A549 (cell line): Measurements from ENCODE around the gene ANKRD33.

Experiments
- MAZ ChIP-seq: fragments of 150-350 bp; IDR thresholded peaks from 2 replicates; pipeline ENCODE4 v1.6.1; 2014; ENCODE audit warnings: antibody characterized with exemption, low read depth, low read length, borderline replicate concordance
- POLR2A ChIP-seq: IDR thresholded peaks from 2 replicates; pipeline ENCODE4 v1.6.1; 2012; ENCODE audit warnings: mild to moderate bottlenecking, low read length
- TF ChIP-seq, protein P1 (sequence below): fragments of >200 bp; sonication (Bioruptor Twin); formaldehyde crosslinking; IDR thresholded peaks from 3 replicates; pipeline ENCODE4 v1.5.1; 2016

DNA sequence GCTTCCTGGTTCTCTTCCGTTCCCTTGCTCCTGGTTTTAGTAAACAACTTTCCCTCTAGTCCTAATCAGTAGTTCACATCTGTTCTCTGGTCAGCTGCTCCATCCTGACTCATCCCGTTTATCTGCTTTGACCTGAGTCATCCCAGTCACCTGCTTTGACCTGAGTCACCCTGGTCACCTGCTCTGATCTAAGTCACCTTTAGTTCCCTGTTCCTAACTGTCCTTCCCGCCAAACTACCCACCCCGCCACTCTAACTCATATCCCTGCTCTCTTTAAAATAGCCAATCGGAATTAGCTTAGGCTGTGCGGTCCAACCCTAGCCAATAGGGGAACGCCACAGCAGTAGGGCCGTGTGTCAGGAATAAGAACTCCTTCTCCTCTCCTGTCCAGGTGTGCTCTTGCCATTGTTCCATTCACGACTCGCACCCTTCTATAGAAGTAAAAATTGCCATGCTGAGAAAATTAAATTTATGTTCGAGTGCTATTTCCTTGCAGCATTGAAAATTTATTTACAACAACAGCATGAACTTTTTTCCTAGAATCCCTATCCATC is 3.1 kb upstream of the ANKRD33 start:
- TF ChIP-seq, protein P1, sequence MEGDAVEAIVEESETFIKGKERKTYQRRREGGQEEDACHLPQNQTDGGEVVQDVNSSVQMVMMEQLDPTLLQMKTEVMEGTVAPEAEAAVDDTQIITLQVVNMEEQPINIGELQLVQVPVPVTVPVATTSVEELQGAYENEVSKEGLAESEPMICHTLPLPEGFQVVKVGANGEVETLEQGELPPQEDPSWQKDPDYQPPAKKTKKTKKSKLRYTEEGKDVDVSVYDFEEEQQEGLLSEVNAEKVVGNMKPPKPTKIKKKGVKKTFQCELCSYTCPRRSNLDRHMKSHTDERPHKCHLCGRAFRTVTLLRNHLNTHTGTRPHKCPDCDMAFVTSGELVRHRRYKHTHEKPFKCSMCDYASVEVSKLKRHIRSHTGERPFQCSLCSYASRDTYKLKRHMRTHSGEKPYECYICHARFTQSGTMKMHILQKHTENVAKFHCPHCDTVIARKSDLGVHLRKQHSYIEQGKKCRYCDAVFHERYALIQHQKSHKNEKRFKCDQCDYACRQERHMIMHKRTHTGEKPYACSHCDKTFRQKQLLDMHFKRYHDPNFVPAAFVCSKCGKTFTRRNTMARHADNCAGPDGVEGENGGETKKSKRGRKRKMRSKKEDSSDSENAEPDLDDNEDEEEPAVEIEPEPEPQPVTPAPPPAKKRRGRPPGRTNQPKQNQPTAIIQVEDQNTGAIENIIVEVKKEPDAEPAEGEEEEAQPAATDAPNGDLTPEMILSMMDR: no peak
- TF ChIP-seq POLR2A: no peak
- no peak for TF ChIP-seq MAZ
